ENCODE results near the gene FAM98B.

DNA sequence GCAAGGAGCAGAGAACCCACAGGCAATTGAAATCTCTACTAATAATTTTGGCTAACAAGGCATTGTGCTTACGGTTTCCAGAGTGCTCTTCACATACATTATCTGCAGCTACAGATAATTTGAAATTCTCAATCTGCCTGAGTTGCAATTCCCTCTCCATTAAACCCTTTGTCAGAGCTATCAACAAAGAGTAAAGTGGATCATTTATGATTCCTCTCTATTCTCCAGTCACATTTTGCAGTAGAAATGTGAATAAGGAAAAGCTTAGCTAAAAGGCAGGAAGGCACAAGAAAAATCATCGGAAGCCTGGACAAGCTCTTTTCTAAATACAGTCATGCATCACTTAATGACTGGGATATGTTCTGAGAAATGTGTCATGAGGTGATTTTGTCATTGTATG, 49.6 kb downstream of the FAM98B start:
- TF ChIP-seq RAD21 (IDR thresholded peaks at IDR 0.05; ENCODE audit: low read length) (no peak), MXI1 (IDR thresholded peaks at IDR 0.05; ENCODE audit: low read depth, low read length) (no peak), POLR2AphosphoS5 (IDR thresholded peaks at IDR 0.05; ENCODE audit: low read depth, low read length) (no peak), SMC3 (IDR thresholded peaks at IDR 0.05; ENCODE audit: low read depth, low read length) (no peak), EP300 (IDR thresholded peaks at IDR 0.05; ENCODE audit: borderline replicate concordance in 1 of 2, low read depth in 1 of 2, low read length in 1 of 2) (no peak)
- TF ChIP-seq, protein P1, sequence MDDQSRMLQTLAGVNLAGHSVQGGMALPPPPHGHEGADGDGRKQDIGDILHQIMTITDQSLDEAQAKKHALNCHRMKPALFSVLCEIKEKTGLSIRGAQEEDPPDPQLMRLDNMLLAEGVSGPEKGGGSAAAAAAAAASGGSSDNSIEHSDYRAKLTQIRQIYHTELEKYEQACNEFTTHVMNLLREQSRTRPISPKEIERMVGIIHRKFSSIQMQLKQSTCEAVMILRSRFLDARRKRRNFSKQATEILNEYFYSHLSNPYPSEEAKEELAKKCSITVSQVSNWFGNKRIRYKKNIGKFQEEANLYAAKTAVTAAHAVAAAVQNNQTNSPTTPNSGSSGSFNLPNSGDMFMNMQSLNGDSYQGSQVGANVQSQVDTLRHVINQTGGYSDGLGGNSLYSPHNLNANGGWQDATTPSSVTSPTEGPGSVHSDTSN (IDR thresholded peaks at IDR 0.05), result no peak
- TF ChIP-seq, protein P2, sequence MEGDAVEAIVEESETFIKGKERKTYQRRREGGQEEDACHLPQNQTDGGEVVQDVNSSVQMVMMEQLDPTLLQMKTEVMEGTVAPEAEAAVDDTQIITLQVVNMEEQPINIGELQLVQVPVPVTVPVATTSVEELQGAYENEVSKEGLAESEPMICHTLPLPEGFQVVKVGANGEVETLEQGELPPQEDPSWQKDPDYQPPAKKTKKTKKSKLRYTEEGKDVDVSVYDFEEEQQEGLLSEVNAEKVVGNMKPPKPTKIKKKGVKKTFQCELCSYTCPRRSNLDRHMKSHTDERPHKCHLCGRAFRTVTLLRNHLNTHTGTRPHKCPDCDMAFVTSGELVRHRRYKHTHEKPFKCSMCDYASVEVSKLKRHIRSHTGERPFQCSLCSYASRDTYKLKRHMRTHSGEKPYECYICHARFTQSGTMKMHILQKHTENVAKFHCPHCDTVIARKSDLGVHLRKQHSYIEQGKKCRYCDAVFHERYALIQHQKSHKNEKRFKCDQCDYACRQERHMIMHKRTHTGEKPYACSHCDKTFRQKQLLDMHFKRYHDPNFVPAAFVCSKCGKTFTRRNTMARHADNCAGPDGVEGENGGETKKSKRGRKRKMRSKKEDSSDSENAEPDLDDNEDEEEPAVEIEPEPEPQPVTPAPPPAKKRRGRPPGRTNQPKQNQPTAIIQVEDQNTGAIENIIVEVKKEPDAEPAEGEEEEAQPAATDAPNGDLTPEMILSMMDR (IDR thresholded peaks at IDR 0.05), result no peak

Measured in SK-N-SH (cell line).